ENCODE data around the gene COL19A1.

- no peak for TF ChIP-seq CTCF (IDR thresholded peaks at IDR 0.05)
- TF ChIP-seq POLR2A (IDR thresholded peaks at IDR 0.05): no peak
- TF ChIP-seq POLR2AphosphoS5 (IDR thresholded peaks at IDR 0.05; ENCODE audit: insufficient read depth in 1 of 2, low read depth in 1 of 2): no peak
Measured at GRCh38 chr6:70110126-70111022, 244.0 kb downstream of the COL19A1 start.

Measured in vagina (tissue), 2 donors.